Keratinocyte (primary cell): ENCODE results near the gene LMBR1. TPM values are rescaled to one million over a fixed set of nuclear protein-coding genes. Genes with fewer than 3 reads are reported as not detected.

ENCODE experiments used
- DNase-seq: peaks from one replicate; pipeline ENCODE4 v3.0.0-alpha.2; 2011; ENCODE audit warnings: low read depth, missing footprints, low spot score
- FAIRE-seq: peaks from 2 replicates; lab custom pipeline; 2011; peaks lifted over from hg19 to GRCh38; lab: Jason Lieb, UNC
- H2AFZ ChIP-seq: 2 replicates; pipeline ENCODE4 v1.6.0; 2012; ENCODE audit warnings: low read length, control low read depth, inconsistent platforms; ENCODE audit not compliant: control insufficient read depth
- H3K27ac ChIP-seq: 2 replicates; pipeline ENCODE4 v1.5.1; 2011; ENCODE audit warnings: low read length; ENCODE audit not compliant: control insufficient read depth, insufficient read depth
- H3K27me3 ChIP-seq: 3 replicates; pipeline ENCODE4 v1.6.0; 2011; ENCODE audit warnings: low read length; ENCODE audit not compliant: control insufficient read depth, insufficient read depth; ENCODE audit errors: extremely low read depth
- H3K36me3 ChIP-seq, 2 experiments: 2 replicates in 1 of 2; 3 replicates in 1 of 2; pipeline ENCODE4 v1.5.1; 2011; ENCODE audit warnings: low read length in 2 of 2, mild to moderate bottlenecking in 1 of 2; ENCODE audit not compliant: control insufficient read depth in 2 of 2, insufficient read depth in 2 of 2; ENCODE audit errors: extremely low read depth in 1 of 2
- H3K4me1 ChIP-seq: 3 replicates; pipeline ENCODE4 v1.5.1; 2011; ENCODE audit warnings: low read length; ENCODE audit not compliant: control insufficient read depth, insufficient read depth; ENCODE audit errors: extremely low read depth
- H3K4me2 ChIP-seq: 3 replicates; pipeline ENCODE4 v1.6.0; 2011; ENCODE audit warnings: low read depth, low read length; ENCODE audit not compliant: control insufficient read depth, insufficient read depth; ENCODE audit errors: extremely low read depth
- H3K4me3 ChIP-seq, 3 experiments: fragments of 200-600 bp in 1 of 3; sonication (generic) in 1 of 3; 2 replicates in 2 of 3; 3 replicates in 1 of 3; pipeline ENCODE4 v1.5.1; 2011 to 2016; ENCODE audit warnings: low read length in 3 of 3, mild to moderate bottlenecking in 3 of 3, control low read depth in 2 of 3, inconsistent platforms in 1 of 3, low read depth in 1 of 3, mixed read lengths in 1 of 3, mixed run types in 1 of 3, moderate library complexity in 1 of 3; ENCODE audit not compliant: control insufficient read depth in 2 of 3, insufficient read depth in 2 of 3; ENCODE audit errors: extremely low read depth in 1 of 3
- H3K79me2 ChIP-seq: 2 replicates; pipeline ENCODE4 v1.6.0; 2012; ENCODE audit warnings: low read length; ENCODE audit not compliant: control insufficient read depth, insufficient read depth
- H3K9ac ChIP-seq: 3 replicates; pipeline ENCODE4 v1.6.0; 2011; ENCODE audit warnings: low read length; ENCODE audit not compliant: control insufficient read depth, insufficient read depth; ENCODE audit errors: extremely low read depth
- H3K9me1 ChIP-seq: 3 replicates; pipeline ENCODE4 v1.6.0; 2011; ENCODE audit warnings: low read length; ENCODE audit not compliant: control insufficient read depth, insufficient read depth; ENCODE audit errors: extremely low read depth
- H3K9me3 ChIP-seq: 2 replicates; pipeline ENCODE4 v1.5.1; 2012; ENCODE audit warnings: low read depth, low read length; ENCODE audit not compliant: control insufficient read depth
- H4K20me1 ChIP-seq: 3 replicates; pipeline ENCODE4 v1.6.0; 2011; ENCODE audit warnings: low read length; ENCODE audit not compliant: control insufficient read depth, insufficient read depth; ENCODE audit errors: extremely low read depth
- CTCF ChIP-seq, 3 experiments: IDR thresholded peaks in 1 of 3; conservative IDR thresholded peaks in 1 of 3; optimal IDR thresholded peaks in 1 of 3; 2 replicates in 2 of 3; 3 replicates in 1 of 3; pipeline versions ENCODE3 to v1.5.1; 2011; ENCODE audit warnings: low read length in 3 of 3, mild to moderate bottlenecking in 3 of 3, moderate library complexity in 2 of 3, control low read depth in 1 of 3, inconsistent platforms in 1 of 3; ENCODE audit not compliant: insufficient read depth in 2 of 3; ENCODE audit errors: extremely low read depth in 1 of 3
- EZH2 ChIP-seq: IDR thresholded peaks from one replicate; pipeline ENCODE4 v1.6.1; 2012; ENCODE audit warnings: inconsistent platforms, mild to moderate bottlenecking, low read length, moderate library complexity
- dilution Hi-C: fragments of 300-500 bp; cut with MboI; formaldehyde crosslinking; loops from one replicate; pipeline ENCODE4 v1.7.0; 2020; ENCODE audit warnings: low sequenced_read_pairs; ENCODE audit not compliant: extremely low pct_ligation_motif_present
- polyA plus RNA-seq, 5 experiments: library from polyadenylated mRNA; depleted of rRNA in 3 of 5; stranded (reverse) in 3 of 5; stranded (forward) in 1 of 5; unstranded in 1 of 5; fragments of >200 nt; gene quantifications; 1 replicate in 1 of 5; 2 replicates in 3 of 5; 3 replicates in 1 of 5; pipeline versions ENCODE4 v1.2.1 to v1.2.3, GENCODE V29; 2011 to 2012; ENCODE audit warnings: missing spikeins in 2 of 5, low read depth in 1 of 5, low replicate concordance in 1 of 5

Gene LMBR1
- polyA plus RNA-seq, 1 donor (not counting 4 experiments of a cell fraction or from before 2014, with no cell fraction given), result 30.2 TPM

- H3K36me3 ChIP-seq, result no peaks in the 10 kb centered on the region
- H3K4me1 ChIP-seq, result peaks cover 3% of the 10 kb centered on the region
- dilution Hi-C loops, result no loop called here
- H3K27ac ChIP-seq, result no peak overlapping the region
- no peaks in the 10 kb centered on the region for H3K79me2 ChIP-seq
- H3K27me3 ChIP-seq, result no peaks in the 10 kb centered on the region
- FAIRE-seq, result no peak
- H4K20me1 ChIP-seq, result no peaks in the 10 kb centered on the region
- DNase-seq, result no peak
- H2AFZ ChIP-seq, result no peak overlapping the region
- no peaks in the 10 kb centered on the region for H3K9me3 ChIP-seq
- no peak overlapping the region for H3K4me2 ChIP-seq
- TF ChIP-seq EZH2 (no peak), CTCF (optimal IDR thresholded peaks at IDR 0.05 in 1 of 3, IDR thresholded peaks at IDR 0.05 in 1 of 3, conservative IDR thresholded peaks at IDR 0.05 in 1 of 3; ENCODE audit: extremely low read depth in 1 of 3, insufficient read depth in 2 of 3, low read length in 3 of 3) (no peak)
- no peaks in the 10 kb centered on the region for H3K9me1 ChIP-seq
- H3K4me3 ChIP-seq, result no peak overlapping the region
- H3K9ac ChIP-seq, result no peak overlapping the region
Observed at GRCh38 chr7:156652886-156653568, 240.0 kb downstream of the LMBR1 start.

- no peaks in the 10 kb centered on the region for H3K36me3 ChIP-seq
Observed at GRCh38 chr7:156651474-156651873, 241.5 kb downstream of the LMBR1 start.

More at GRCh38 chr7:156651474-156651873, 241.5 kb downstream of the LMBR1 start:
- Histone ChIP-seq H3K9me3 (no peaks in the 10 kb centered on the region), H3K27me3 (no peaks in the 10 kb centered on the region), H3K79me2 (no peaks in the 10 kb centered on the region), H3K9ac (no peak overlapping the region), H3K27ac (no peak overlapping the region), H3K9me1 (no peaks in the 10 kb centered on the region), H3K4me1 (no peaks in the 10 kb centered on the region), H3K4me2 (no peak overlapping the region), H3K4me3 (no peak overlapping the region), H2AFZ (no peak overlapping the region), H4K20me1 (no peaks in the 10 kb centered on the region)
- no peak for TF ChIP-seq EZH2
- TF ChIP-seq CTCF (optimal IDR thresholded peaks at IDR 0.05 in 1 of 3, IDR thresholded peaks at IDR 0.05 in 1 of 3, conservative IDR thresholded peaks at IDR 0.05 in 1 of 3; ENCODE audit: extremely low read depth in 1 of 3, insufficient read depth in 2 of 3, low read length in 3 of 3), result no peak
- DNase-seq (no peak), FAIRE-seq (no peak)
- dilution Hi-C loops, result no loop called here
